Psoas muscle (tissue), 8 donors: Measurements from ENCODE around the gene UTP25. TPM values are rescaled to one million over a fixed set of nuclear protein-coding genes. Genes with fewer than 3 reads are reported as not detected.
A peak's percentile ranks its signal among the peaks of the same experiment; 100 is the strongest.

Experiments
- ATAC-seq, 4 donors: fragments of 200-7000 bp; cut with Tn5 transposase; one replicate each; pipeline ENCODE4 v1.9.1; 2020; ENCODE audit warnings: moderate library complexity in 3 of 4, mild to moderate bottlenecking in 2 of 4
- DNase-seq, 2 donors: peaks; one replicate each; pipeline ENCODE4 v3.0.0-alpha.2; 2020
- H3K27ac ChIP-seq: fragments of 200-600 bp; one replicate; pipeline ENCODE4 v1.8.0; 2022
- H3K27me3 ChIP-seq, 3 donors: fragments of 200-600 bp in 1 of 3; one replicate each; pipeline versions ENCODE4 v1.6.1 to v1.8.0; 2013 to 2022; ENCODE audit warnings: low read length in 2 of 3, mild to moderate bottlenecking in 2 of 3, moderate library complexity in 1 of 3; ENCODE audit not compliant: insufficient read depth in 3 of 3
- H3K36me3 ChIP-seq, 2 donors: fragments of 200-600 bp in 1 of 2; one replicate each; pipeline versions ENCODE4 v1.6.1 to v1.8.0; 2013 to 2022; ENCODE audit warnings: low read depth in 1 of 2, mild to moderate bottlenecking in 1 of 2, moderate library complexity in 1 of 2; ENCODE audit not compliant: insufficient read depth in 1 of 2
- H3K4me1 ChIP-seq: fragments of 200-600 bp; one replicate; pipeline ENCODE4 v1.8.0; 2022
- H3K4me3 ChIP-seq: fragments of 200-600 bp; one replicate; pipeline ENCODE4 v1.8.0; 2022; ENCODE audit warnings: mild to moderate bottlenecking
- H3K9me3 ChIP-seq: fragments of 200-600 bp; one replicate; pipeline ENCODE4 v1.8.0; 2022
- CTCF ChIP-seq: fragments of 200-600 bp; IDR thresholded peaks from one replicate; pipeline ENCODE4 v1.8.0; 2022; ENCODE audit warnings: antibody characterized with exemption
- WGBS, 3 donors: extraction: QIAGEN DNeasy Blood & Tissue Kit; methylation state at CpG; one replicate each; pipeline versions ENCODE4 v1.1.6 to v1.1.7; 2013; 5-methylcytosine and 5-hydroxymethylcytosine counted together
- intact Hi-C, 2 donors: fragments of 100-400 bp; cut with DNase I; formaldehyde crosslinking; loops; one replicate each; pipeline versions ENCODE4 v1.11.0 to v1.14.2; 2022
- polyA plus RNA-seq, 3 donors: library from polyadenylated mRNA; stranded (reverse); fragments of 200-250 nt; gene quantifications; one replicate each; pipeline ENCODE4 v1.2.3, GENCODE V29; 2013
- total RNA-seq, 4 donors: library from RNA; stranded (reverse); fragmentation: NEBNext Ultra II Directional in 2 of 4; extraction: Animal tissue kit (Norgen Biotek cat#: 25700) in 2 of 4; gene quantifications; one replicate each; pipeline versions ENCODE4 v1.2.1 to v1.2.4, GENCODE V29; 2021 to 2023
- donor health status: healthy with polysubstance abuse.
- donor health status: DM: no; HTN: no; CAD: no; lungs with moderate emphysema.
- donor health status: Bipolar disorder and iron deficiency.
- donor health status: healthy.
- donor health status: DM: yes; HTN: yes; CAD: no.
- donor health status: DM: no; HTN: no; CAD: no.
- donor health status: DM: no; HTN: no; CAD: no.
- donor health status: DM: yes; HTN: yes; CAD: no.

The UTP25 gene
- total and polyA plus RNA-seq, 7 donors: 1.9 to 5.4 (median 3.9) TPM

GRCh38 chr1:209831615-209832014 is 3.8 kb downstream of the UTP25 start:
- intact Hi-C loops: no loop called here
- ATAC-seq: no peak
- 96 to 97% (median 96%) methylated on average over 1 of the region's 1 CpG for WGBS, 3 donors

DNA sequence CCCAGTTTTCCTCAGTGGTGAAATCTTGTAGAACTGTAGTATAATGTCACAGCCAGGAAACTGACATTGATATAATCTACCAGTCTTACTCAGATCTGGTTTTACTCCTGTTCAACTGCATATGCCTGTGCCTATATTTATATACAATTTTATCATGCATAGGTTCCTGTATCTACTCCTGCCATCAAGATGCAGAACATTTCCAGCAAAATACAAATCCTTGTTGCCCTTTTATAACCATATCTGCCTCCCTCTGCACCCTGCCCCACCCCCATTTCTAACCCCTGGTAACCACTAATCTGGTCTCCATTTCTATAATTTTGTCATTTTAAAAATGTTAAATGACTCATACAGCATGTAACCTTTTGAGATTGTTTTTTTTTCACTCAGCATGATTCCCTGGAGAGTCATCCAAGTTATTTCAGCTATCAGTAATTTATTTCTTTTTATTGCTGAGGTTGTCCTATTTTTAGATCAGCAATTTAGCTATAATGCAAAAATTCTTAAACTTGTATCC is 8.1 kb downstream of the UTP25 start:
- Histone ChIP-seq H3K9me3 (no peaks in the 10 kb centered on the region), H3K36me3 (peaks cover 24 to 100% of the 10 kb centered on the region in 2 donors), H3K27ac (no peak overlapping the region), H3K4me1 (no peaks in the 10 kb centered on the region), H3K4me3 (no peak overlapping the region), H3K27me3 (no peaks in the 10 kb centered on the region)
- no peak for ATAC-seq
- no peak for TF ChIP-seq CTCF
- no peak for DNase-seq
- intact Hi-C loops: no loop called here

More at GRCh38 chr1:209831615-209832014, 3.8 kb downstream of the UTP25 start:
- H3K27me3 ChIP-seq: no peaks in the 10 kb centered on the region
- H3K36me3 ChIP-seq: peaks cover 8 to 61% of the 10 kb centered on the region in 2 donors
- no peaks in the 10 kb centered on the region for H3K4me1 ChIP-seq
- no peak for TF ChIP-seq CTCF
- no peak overlapping the region for H3K4me3 ChIP-seq
- no peak overlapping the region for H3K27ac ChIP-seq
- DNase-seq: no peak
- H3K9me3 ChIP-seq: no peaks in the 10 kb centered on the region

DNA sequence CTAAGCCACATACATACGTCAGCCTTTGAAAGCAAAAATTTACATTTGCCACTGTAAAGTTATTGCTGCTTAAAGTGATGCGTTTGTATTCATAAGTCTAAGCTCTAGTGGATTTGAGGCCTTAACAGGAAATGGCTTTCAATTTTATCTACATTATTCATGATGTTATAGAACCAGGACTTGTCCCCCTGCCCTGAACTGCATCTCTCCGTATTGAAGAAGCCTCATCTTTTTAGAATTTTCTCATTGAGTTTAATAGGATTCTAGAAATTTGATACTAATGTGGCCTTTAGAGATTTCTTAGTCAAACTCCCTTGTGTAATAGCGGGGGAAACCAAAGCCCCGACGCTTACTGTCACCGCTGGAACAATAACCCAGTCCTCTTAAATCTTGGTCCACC is 9.9 kb downstream of the UTP25 start:
- WGBS, 3 donors: 84 to 91% (median 85%) methylated on average over 7 of the region's 7 CpGs
- intact Hi-C loops: no loop called here
- Histone ChIP-seq H3K9me3 (no peaks in the 10 kb centered on the region), H3K27ac (no peak overlapping the region), H3K36me3 (peaks cover 32 to 100% of the 10 kb centered on the region in 2 donors), H3K4me1 (no peaks in the 10 kb centered on the region), H3K27me3 (no peaks in the 10 kb centered on the region), H3K4me3 (no peak overlapping the region)
- TF ChIP-seq CTCF: no peak
- ATAC-seq (no peak), DNase-seq (no peak)

- no peaks in the 10 kb centered on the region for H3K9me3 ChIP-seq
- WGBS, 3 donors: 90 to 94% (median 92%) methylated on average over 6 of the region's 6 CpGs
- no peaks in the 10 kb centered on the region for H3K4me1 ChIP-seq
- no peak overlapping the region for H3K4me3 ChIP-seq
- intact Hi-C loops: no loop called here
- DNase-seq (no peak), ATAC-seq (no peak)
- H3K36me3 ChIP-seq: peaks cover 41 to 100% of the 10 kb centered on the region in 2 donors
- TF ChIP-seq CTCF: no peak
- no peak overlapping the region for H3K27ac ChIP-seq
- H3K27me3 ChIP-seq: no peaks in the 10 kb centered on the region
Observed at GRCh38 chr1:209838537-209838936, 10.8 kb downstream of the UTP25 start.

DNA sequence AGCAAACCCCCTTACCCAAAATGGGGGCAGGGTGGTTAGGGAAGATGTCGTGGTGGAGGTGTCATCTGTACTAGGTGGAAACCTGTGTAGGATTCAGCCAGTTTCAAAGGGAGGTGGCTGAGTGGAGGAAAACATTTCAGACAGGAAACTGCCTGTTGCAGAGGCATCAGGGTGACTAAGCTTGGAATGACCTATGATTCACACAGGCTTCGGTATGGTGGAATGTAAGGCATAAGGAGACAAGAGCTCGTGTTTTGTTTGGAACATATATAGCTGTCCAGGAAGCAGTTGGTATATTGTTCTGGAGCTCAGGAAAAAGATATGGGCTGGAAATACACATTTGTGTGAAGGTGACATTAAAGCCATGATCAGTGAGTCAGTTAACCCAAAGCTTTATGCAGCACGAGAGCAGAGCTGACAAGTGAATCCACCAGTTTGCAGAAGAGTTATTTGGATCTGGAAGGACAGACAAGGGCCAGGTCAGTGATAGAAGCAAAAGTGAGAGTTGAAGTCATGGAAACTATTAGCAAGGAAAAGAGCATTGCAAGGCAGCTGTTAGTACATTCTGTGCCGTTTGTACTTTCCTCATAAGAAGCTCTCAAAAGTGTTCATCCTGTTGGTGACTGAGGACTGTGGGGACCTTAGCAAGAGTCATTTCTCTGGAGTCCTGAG is 12.2 kb downstream of the UTP25 start:
- Histone ChIP-seq H3K27me3 (no peaks in the 10 kb centered on the region), H3K27ac (peak overlapping the region; percentile 38), H3K4me1 (no peaks in the 10 kb centered on the region), H3K9me3 (no peaks in the 10 kb centered on the region), H3K36me3 (peaks cover 44 to 100% of the 10 kb centered on the region in 2 donors), H3K4me3 (no peak overlapping the region)
- intact Hi-C loops: no loop called here
- TF ChIP-seq CTCF: no peak
- ATAC-seq (peak; percentile 53 to 90 (median 65)), DNase-seq (no peak)
- 61 to 69% (median 61%) methylated on average over 5 of the region's 5 CpGs for WGBS, 3 donors
